Right atrium auricular region (tissue), 2 donors: ENCODE data around the gene SPDEF. TPM values are rescaled to one million over a fixed set of nuclear protein-coding genes. Genes with fewer than 3 reads are reported as not detected.

ENCODE experiments used
- DNase-seq: peaks from one replicate; pipeline ENCODE4 v3.0.0-alpha.2; 2019; ENCODE audit warnings: low spot score
- H3K27ac ChIP-seq, 2 donors: fragments of 200-600 bp; sonication (generic); 1 replicate in 1 of 2; 2 replicates in 1 of 2; pipeline ENCODE4 v1.5.1; 2016 to 2019
- H3K27me3 ChIP-seq, 2 donors: fragments of 200-600 bp; sonication (generic); one replicate each; pipeline versions ENCODE4 v1.5.1 to v1.6.0; 2017 to 2019
- H3K36me3 ChIP-seq: fragments of 200-600 bp; sonication (generic); one replicate; pipeline ENCODE4 v1.5.1; 2016
- H3K4me1 ChIP-seq, 2 donors: fragments of 200-600 bp; sonication (generic); one replicate each; pipeline versions ENCODE4 v1.5.1 to v1.6.0; 2017 to 2019
- H3K4me3 ChIP-seq, 2 donors: fragments of 200-600 bp; sonication (generic); 1 replicate in 1 of 2; 2 replicates in 1 of 2; pipeline ENCODE4 v1.5.1; 2017 to 2019; ENCODE audit warnings: mild to moderate bottlenecking in 1 of 2, moderate library complexity in 1 of 2
- H3K9me3 ChIP-seq, 2 donors: fragments of 200-600 bp; sonication (generic); one replicate each; pipeline ENCODE4 v1.5.1; 2019
- CTCF ChIP-seq, 2 donors: fragments of 200-600 bp; sonication (generic); IDR thresholded peaks; one replicate each; pipeline ENCODE4 v1.5.1; 2019; ENCODE audit warnings: antibody characterized with exemption in 2 of 2
- total RNA-seq, 2 donors: library from RNA; depleted of rRNA; stranded (reverse); fragments of >200 nt; gene quantifications; one replicate each; pipeline ENCODE4 v1.1.0, GENCODE V29; 2016

SPDEF gene
- total RNA-seq, 2 donors from 2014 or later = 0.22 to 0.31 TPM

GRCh38 chr6:34544776-34545471, 11.2 kb downstream of the SPDEF start:
- Histone ChIP-seq H3K4me1 (peaks cover 0 to 14% of the 10 kb centered on the region in 2 donors), H3K9me3 (no peaks in the 10 kb centered on the region), H3K36me3 (no peaks in the 10 kb centered on the region), H3K4me3 (no peak overlapping the region), H3K27ac (no peak overlapping the region), H3K27me3 (no peaks in the 10 kb centered on the region)
- no peak for DNase-seq
- TF ChIP-seq CTCF (IDR thresholded peaks at IDR 0.05) = no peak

- no peak for DNase-seq
- H3K36me3 ChIP-seq = no peaks in the 10 kb centered on the region
These were observed 12.0 kb downstream of the SPDEF start for GRCh38 chr6:34544052-34544604.

GRCh38 chr6:34543421-34543820, 12.7 kb downstream of the SPDEF start:
- Histone ChIP-seq H3K4me1 (peaks cover 0 to 14% of the 10 kb centered on the region in 2 donors), H3K4me3 (no peak overlapping the region), H3K27me3 (no peaks in the 10 kb centered on the region), H3K36me3 (no peaks in the 10 kb centered on the region), H3K27ac (no peak overlapping the region), H3K9me3 (no peaks in the 10 kb centered on the region)
- no peak for DNase-seq
- TF ChIP-seq CTCF (IDR thresholded peaks at IDR 0.05) = no peak

More at GRCh38 chr6:34544052-34544604, 12.0 kb downstream of the SPDEF start:
- no peaks in the 10 kb centered on the region for H3K9me3 ChIP-seq
- peaks cover 0 to 14% of the 10 kb centered on the region in 2 donors for H3K4me1 ChIP-seq
- no peak overlapping the region for H3K4me3 ChIP-seq
- H3K27ac ChIP-seq = no peak overlapping the region
- TF ChIP-seq CTCF (IDR thresholded peaks at IDR 0.05) = no peak
- no peaks in the 10 kb centered on the region for H3K27me3 ChIP-seq

GRCh38 chr6:34540841-34541240, 15.3 kb downstream of the SPDEF start:
- Histone ChIP-seq H3K9me3 (no peaks in the 10 kb centered on the region), H3K27ac (no peak overlapping the region), H3K4me3 (no peak overlapping the region), H3K4me1 (peaks cover 0 to 6% of the 10 kb centered on the region in 2 donors), H3K27me3 (no peaks in the 10 kb centered on the region), H3K36me3 (no peaks in the 10 kb centered on the region)
- no peak for TF ChIP-seq CTCF (IDR thresholded peaks at IDR 0.05)
- DNase-seq = no peak

- TF ChIP-seq CTCF (IDR thresholded peaks at IDR 0.05) = no peak
- no peak for DNase-seq
- Histone ChIP-seq H3K36me3 (no peaks in the 10 kb centered on the region), H3K4me1 (peaks cover 0 to 6% of the 10 kb centered on the region in 2 donors), H3K4me3 (no peak overlapping the region), H3K27me3 (no peaks in the 10 kb centered on the region), H3K9me3 (no peaks in the 10 kb centered on the region), H3K27ac (no peak overlapping the region)
These were observed 15.9 kb downstream of the SPDEF start for GRCh38 chr6:34540222-34540621.
